ENCODE data around the gene PLEKHF1. TPM values are rescaled to one million over a fixed set of nuclear protein-coding genes. Genes with fewer than 3 reads are reported as not detected.

The PLEKHF1 gene
- total and polyA plus RNA-seq, 8 donors, result 2.1 to 9.3 (median 4.4) TPM

DNA sequence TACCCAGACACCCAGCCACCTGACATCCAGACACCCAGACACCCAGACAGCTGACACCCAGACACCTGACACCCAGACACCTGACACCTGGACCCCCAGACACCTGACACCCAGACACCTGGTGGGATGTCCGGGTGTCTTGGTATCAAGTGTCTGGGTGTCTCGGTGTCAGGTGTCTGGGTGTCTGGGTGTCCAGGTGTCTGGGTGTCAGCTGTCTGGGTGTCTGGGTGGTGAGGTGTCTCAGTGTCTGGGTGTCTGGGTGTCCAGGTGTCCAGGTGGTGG lies 31.2 kb downstream of the PLEKHF1 start:
- WGBS, 2 donors, result 50 to 90% methylated on average over 2 of the region's 2 CpGs
- no peak for FAIRE-seq
- TF ChIP-seq, protein P1, sequence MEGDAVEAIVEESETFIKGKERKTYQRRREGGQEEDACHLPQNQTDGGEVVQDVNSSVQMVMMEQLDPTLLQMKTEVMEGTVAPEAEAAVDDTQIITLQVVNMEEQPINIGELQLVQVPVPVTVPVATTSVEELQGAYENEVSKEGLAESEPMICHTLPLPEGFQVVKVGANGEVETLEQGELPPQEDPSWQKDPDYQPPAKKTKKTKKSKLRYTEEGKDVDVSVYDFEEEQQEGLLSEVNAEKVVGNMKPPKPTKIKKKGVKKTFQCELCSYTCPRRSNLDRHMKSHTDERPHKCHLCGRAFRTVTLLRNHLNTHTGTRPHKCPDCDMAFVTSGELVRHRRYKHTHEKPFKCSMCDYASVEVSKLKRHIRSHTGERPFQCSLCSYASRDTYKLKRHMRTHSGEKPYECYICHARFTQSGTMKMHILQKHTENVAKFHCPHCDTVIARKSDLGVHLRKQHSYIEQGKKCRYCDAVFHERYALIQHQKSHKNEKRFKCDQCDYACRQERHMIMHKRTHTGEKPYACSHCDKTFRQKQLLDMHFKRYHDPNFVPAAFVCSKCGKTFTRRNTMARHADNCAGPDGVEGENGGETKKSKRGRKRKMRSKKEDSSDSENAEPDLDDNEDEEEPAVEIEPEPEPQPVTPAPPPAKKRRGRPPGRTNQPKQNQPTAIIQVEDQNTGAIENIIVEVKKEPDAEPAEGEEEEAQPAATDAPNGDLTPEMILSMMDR (IDR thresholded peaks at IDR 0.05), result no peak
- Histone ChIP-seq H3K4me1 (no peaks in the 10 kb centered on the region), H3K27me3 (no peaks in the 10 kb centered on the region), H3K4me3 (no peak overlapping the region), H3K36me3 (no peaks in the 10 kb centered on the region), H3K9me3 (no peaks in the 10 kb centered on the region), H3K27ac (no peak overlapping the region)
- intact Hi-C loops (cut with DNase I), result no loop called here
- DNase-seq, result peak in 1 of 6 donors; percentile 23
- no peak for ATAC-seq

- Histone ChIP-seq H3K4me1 (no peaks in the 10 kb centered on the region), H3K9me3 (no peaks in the 10 kb centered on the region), H3K27ac (no peak overlapping the region), H3K36me3 (peaks cover 0 to 8% (median 0%) of the 10 kb centered on the region in 3 donors), H3K27me3 (no peaks in the 10 kb centered on the region), H3K4me3 (no peak overlapping the region)
- intact Hi-C loops (cut with DNase I), result no loop called here
- ATAC-seq, result no peak
- WGBS, 2 donors, result 62 to 78% methylated on average over 7 to 10 of the region's 10 CpGs
- FAIRE-seq, result no peak
- DNase-seq, result peak in 2 of 6 donors; percentile 39 to 77
- TF ChIP-seq, protein P1 (IDR thresholded peaks at IDR 0.05), result no peak
Measured at GRCh38 chr19:29697523-29698261, 32.4 kb downstream of the PLEKHF1 start.

- Histone ChIP-seq H3K36me3 (peaks cover 0 to 8% (median 0%) of the 10 kb centered on the region in 3 donors), H3K27me3 (no peaks in the 10 kb centered on the region), H3K9me3 (no peaks in the 10 kb centered on the region), H3K4me3 (no peak overlapping the region), H3K4me1 (no peaks in the 10 kb centered on the region), H3K27ac (no peak overlapping the region)
- peak in 1 of 6 donors; percentile 13 for DNase-seq
- intact Hi-C loops (cut with DNase I), result no loop called here
- ATAC-seq, result no peak
- 71 to 83% methylated on average over 5 of the region's 5 CpGs for WGBS, 2 donors
- no peak for FAIRE-seq
- TF ChIP-seq, protein P1 (IDR thresholded peaks at IDR 0.05), result no peak
Measured at GRCh38 chr19:29699861-29700260, 34.6 kb downstream of the PLEKHF1 start.

- ATAC-seq, result no peak
- H3K4me1 ChIP-seq, result no peaks in the 10 kb centered on the region
- H3K9me3 ChIP-seq, result no peaks in the 10 kb centered on the region
- peak in 1 of 6 donors; percentile 13 for DNase-seq
- TF ChIP-seq, protein P1 (IDR thresholded peaks at IDR 0.05), result no peak
- H3K27ac ChIP-seq, result no peak overlapping the region
- FAIRE-seq, result no peak
- H3K36me3 ChIP-seq, result peaks cover 0 to 8% (median 0%) of the 10 kb centered on the region in 3 donors
- intact Hi-C loops (cut with DNase I), result no loop called here
- 68 to 80% methylated on average over 6 of the region's 6 CpGs for WGBS, 2 donors
- no peaks in the 10 kb centered on the region for H3K27me3 ChIP-seq
- no peak overlapping the region for H3K4me3 ChIP-seq
Measured at GRCh38 chr19:29700498-29700897, 35.2 kb downstream of the PLEKHF1 start.

Measured in pancreas (tissue), 10 donors.